Measurements from ENCODE around the gene PLEKHM3. TPM values are rescaled to one million over a fixed set of nuclear protein-coding genes. Genes with fewer than 3 reads are reported as not detected.

The PLEKHM3 gene
- total and polyA plus RNA-seq, 7 donors = 1.2 to 47.9 (median 29.1) TPM

DNA sequence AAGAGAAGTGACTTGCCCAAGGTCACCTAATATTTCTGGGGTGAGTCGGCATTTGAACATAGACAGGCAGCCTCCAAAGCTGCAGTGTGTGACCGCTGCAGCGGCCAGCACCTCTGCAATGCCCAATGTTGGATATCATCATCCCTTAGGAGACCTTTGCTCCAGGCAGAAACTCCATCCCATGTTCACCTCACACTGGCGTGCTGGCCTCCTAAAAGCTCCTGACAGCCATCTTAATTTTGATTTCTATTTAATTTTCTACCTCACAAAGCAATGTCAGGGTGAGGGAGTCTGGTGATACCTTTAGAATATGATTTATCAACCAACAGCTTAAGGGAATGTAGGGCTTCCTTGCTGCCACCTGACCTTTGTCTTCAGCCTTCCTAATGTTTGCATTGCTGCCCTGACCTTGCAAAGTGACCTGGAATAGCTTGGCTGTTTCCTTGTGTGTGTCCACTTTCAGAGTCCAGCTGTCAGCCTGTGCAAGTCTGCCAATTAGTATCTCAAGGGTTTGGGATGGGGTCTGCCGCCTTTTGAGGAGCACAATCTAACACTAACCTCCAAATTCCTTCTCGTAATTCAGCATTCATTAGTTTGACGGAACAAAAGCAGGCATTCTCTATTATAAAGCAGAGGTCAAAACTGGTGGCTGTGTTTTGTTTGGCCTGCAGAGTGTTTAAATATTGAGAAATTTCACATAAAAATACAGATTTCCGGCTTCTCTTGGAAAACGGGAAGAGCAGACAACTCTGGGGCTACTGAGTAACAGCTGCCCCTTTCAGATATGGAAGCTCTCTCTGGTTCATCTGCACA, 127.6 kb downstream of the PLEKHM3 start:
- 92 to 93% methylated on average over 9 of the region's 9 CpGs for WGBS, 2 donors
- intact Hi-C loops (cut with DNase I) = no loop called here
- Histone ChIP-seq H3K9me3 (no peaks in the 10 kb centered on the region), H3K27ac (peak overlapping the region in 3 of 4 donors; percentile 67 to 77 (median 70)), H3K4me1 (peaks cover 0 to 56% (median 39%) of the 10 kb centered on the region in 4 donors), H3K4me3 (no peak overlapping the region), H3K36me3 (peaks cover 0 to 19% (median 0%) of the 10 kb centered on the region in 4 donors), H3K27me3 (no peaks in the 10 kb centered on the region)
- TF ChIP-seq, protein P1, sequence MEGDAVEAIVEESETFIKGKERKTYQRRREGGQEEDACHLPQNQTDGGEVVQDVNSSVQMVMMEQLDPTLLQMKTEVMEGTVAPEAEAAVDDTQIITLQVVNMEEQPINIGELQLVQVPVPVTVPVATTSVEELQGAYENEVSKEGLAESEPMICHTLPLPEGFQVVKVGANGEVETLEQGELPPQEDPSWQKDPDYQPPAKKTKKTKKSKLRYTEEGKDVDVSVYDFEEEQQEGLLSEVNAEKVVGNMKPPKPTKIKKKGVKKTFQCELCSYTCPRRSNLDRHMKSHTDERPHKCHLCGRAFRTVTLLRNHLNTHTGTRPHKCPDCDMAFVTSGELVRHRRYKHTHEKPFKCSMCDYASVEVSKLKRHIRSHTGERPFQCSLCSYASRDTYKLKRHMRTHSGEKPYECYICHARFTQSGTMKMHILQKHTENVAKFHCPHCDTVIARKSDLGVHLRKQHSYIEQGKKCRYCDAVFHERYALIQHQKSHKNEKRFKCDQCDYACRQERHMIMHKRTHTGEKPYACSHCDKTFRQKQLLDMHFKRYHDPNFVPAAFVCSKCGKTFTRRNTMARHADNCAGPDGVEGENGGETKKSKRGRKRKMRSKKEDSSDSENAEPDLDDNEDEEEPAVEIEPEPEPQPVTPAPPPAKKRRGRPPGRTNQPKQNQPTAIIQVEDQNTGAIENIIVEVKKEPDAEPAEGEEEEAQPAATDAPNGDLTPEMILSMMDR (IDR thresholded peaks at IDR 0.05) = no peak
- no peak for TF ChIP-seq POLR2A (IDR thresholded peaks at IDR 0.05)
- TF ChIP-seq POLR2AphosphoS5 (IDR thresholded peaks at IDR 0.05) = no peak
- no peak for TF ChIP-seq EP300 (IDR thresholded peaks at IDR 0.05)
- no peak for DNase-seq

DNA sequence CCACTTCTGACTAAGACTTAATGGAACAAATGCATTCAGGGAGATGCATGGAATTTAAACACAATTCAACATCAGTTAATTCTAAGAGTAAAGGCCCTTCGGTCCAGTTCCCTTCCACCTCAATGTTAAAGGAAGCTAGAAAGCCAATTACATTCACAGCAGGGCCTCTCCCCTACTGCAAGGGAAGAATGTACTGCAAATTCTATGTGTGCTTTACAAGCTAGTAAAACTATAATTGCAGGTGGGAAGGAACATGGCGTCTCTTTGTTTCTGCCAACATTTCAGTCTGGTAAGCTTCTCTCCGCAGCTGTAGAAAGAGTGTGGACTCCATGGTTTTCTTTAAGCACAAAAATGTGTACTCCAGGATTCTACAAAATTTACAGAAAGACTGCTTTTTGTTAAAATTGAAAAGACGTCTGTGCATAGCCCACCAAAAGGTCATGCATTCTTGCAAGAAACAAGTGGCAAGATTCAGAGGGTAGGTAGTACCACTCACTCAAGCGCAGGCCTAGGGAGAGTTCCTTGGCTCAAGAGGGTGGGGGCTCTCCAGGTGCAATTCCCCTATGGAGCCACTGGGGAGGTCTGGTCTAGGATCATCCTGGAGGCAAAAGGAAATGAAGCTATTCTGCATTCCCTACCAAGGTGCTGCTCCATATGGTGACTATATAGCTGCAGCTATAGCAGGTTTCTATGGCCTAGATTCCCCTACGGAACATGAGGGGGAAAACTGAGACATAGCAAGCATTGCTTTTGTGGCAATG, 128.6 kb downstream of the PLEKHM3 start:
- no peak for DNase-seq
- WGBS, 2 donors = 40 to 76% methylated on average over 6 of the region's 6 CpGs
- peaks cover 0 to 16% (median 0%) of the 10 kb centered on the region in 4 donors for H3K36me3 ChIP-seq
- no peaks in the 10 kb centered on the region for H3K9me3 ChIP-seq
- H3K4me3 ChIP-seq = no peak overlapping the region
- no peaks in the 10 kb centered on the region for H3K27me3 ChIP-seq
- intact Hi-C loops (cut with DNase I) = no loop called here
- H3K27ac ChIP-seq = peak overlapping the region in 3 of 4 donors; percentile 67 to 77 (median 70)
- H3K4me1 ChIP-seq = peaks cover 0 to 66% (median 43%) of the 10 kb centered on the region in 4 donors
- peak in 2 of 4 donors; percentile 53 to 68 for TF ChIP-seq EP300 (IDR thresholded peaks at IDR 0.05)
- TF ChIP-seq POLR2AphosphoS5 (IDR thresholded peaks at IDR 0.05) = peak in 2 of 4 donors; percentile 26 to 27
- no peak for TF ChIP-seq POLR2A (IDR thresholded peaks at IDR 0.05)
- TF ChIP-seq, protein P1 (IDR thresholded peaks at IDR 0.05) = no peak

DNA sequence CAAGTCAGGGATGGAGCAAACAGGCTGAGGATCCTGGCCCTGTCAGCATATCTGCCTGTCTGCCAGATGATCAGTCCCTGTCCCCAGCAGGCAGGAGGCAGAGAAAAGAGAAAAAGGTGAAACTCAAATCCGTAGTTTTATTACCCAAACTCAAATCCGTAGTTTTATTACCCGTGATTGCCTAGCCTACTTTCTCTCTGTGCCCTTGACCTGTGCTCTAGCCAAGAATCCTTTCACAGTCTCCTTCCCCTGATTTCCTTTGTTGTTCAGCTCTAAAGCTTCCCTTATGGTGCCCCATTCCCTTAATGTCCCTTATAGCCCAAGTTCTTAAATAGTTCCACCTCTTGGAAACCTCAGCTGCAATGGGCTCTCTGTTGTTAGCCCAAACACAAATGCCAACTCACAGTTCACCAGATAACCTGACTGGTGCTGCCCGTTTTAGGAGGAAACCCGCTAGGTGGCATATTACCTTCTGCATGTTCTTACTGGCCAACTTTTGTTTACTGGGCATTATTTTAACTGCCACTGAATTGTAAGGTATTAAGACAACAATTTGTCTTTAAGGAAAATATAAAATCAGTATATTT, 130.0 kb downstream of the PLEKHM3 start:
- DNase-seq = no peak
- H3K27me3 ChIP-seq = no peaks in the 10 kb centered on the region
- H3K36me3 ChIP-seq = peaks cover 0 to 5% (median 0%) of the 10 kb centered on the region in 4 donors
- peak overlapping the region in 3 of 4 donors; percentile 67 to 77 (median 70) for H3K27ac ChIP-seq
- H3K4me1 ChIP-seq = peaks cover 0 to 75% (median 45%) of the 10 kb centered on the region in 4 donors
- WGBS, 2 donors = 19 to 75% methylated on average over 5 of the region's 5 CpGs
- TF ChIP-seq EP300 (IDR thresholded peaks at IDR 0.05) (no peak), POLR2AphosphoS5 (IDR thresholded peaks at IDR 0.05) (no peak), POLR2A (IDR thresholded peaks at IDR 0.05) (no peak)
- TF ChIP-seq, protein P1 (IDR thresholded peaks at IDR 0.05) = no peak
- H3K4me3 ChIP-seq = no peak overlapping the region
- no peaks in the 10 kb centered on the region for H3K9me3 ChIP-seq
- intact Hi-C loops (cut with DNase I) = no loop called here

DNA sequence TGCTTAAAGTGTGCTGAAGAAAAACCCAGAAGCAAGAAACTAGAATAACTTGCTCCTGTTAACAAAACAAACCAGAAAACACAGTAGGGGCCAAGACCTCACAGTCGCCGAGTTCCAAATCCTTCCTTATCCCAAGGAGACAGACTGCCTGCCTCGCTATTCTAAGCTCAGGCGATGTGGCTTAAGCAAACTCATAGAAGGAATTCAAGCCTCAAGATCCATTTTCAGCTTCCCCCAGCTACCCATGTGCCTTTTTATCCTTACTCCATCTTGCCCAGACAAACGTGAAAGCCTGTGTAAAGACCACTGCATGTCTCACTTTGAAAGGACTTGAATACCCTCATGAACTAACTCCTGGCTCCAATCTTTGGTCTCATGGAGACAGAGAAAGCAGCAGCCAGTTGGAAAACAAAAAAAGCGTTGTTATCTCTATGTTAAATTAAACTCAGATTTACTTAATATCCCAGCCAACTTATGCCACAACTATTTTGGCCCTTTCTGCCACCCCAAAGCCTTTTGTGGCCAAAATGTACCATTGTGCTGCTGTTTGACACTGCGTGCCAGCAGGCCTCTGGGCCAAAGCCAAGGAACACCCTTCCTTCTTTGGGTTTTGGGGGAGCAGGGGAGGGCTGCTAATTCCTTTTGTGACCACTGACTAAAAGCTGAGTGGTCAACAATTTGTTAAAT, 132.5 kb downstream of the PLEKHM3 start:
- H3K4me1 ChIP-seq = peaks cover 0 to 70% (median 41%) of the 10 kb centered on the region in 4 donors
- no peak for DNase-seq
- 86% methylated on average over 7 of the region's 7 CpGs for WGBS, 2 donors
- H3K27me3 ChIP-seq = no peaks in the 10 kb centered on the region
- TF ChIP-seq, protein P1 (IDR thresholded peaks at IDR 0.05) = no peak
- TF ChIP-seq POLR2A (IDR thresholded peaks at IDR 0.05) (no peak), EP300 (IDR thresholded peaks at IDR 0.05) (no peak), POLR2AphosphoS5 (IDR thresholded peaks at IDR 0.05) (no peak)
- H3K9me3 ChIP-seq = no peaks in the 10 kb centered on the region
- H3K27ac ChIP-seq = peak overlapping the region in 3 of 4 donors; percentile 26 to 77 (median 67)
- intact Hi-C loops (cut with DNase I) = no loop called here
- no peak overlapping the region for H3K4me3 ChIP-seq
- H3K36me3 ChIP-seq = no peaks in the 10 kb centered on the region
